GM18873 (cell line): ENCODE results near the gene TRIM17.

Source experiments
- ATAC-seq: cut with Tn5 transposase; IDR thresholded peaks from one replicate; pipeline ENCODE4 v1.9.1; 2021; ENCODE audit warnings: mild to moderate bottlenecking, moderate library complexity, moderate number of reproducible peaks; ENCODE audit not compliant: unreplicated experiment, low FRiP score

Gene TRIM17

DNA sequence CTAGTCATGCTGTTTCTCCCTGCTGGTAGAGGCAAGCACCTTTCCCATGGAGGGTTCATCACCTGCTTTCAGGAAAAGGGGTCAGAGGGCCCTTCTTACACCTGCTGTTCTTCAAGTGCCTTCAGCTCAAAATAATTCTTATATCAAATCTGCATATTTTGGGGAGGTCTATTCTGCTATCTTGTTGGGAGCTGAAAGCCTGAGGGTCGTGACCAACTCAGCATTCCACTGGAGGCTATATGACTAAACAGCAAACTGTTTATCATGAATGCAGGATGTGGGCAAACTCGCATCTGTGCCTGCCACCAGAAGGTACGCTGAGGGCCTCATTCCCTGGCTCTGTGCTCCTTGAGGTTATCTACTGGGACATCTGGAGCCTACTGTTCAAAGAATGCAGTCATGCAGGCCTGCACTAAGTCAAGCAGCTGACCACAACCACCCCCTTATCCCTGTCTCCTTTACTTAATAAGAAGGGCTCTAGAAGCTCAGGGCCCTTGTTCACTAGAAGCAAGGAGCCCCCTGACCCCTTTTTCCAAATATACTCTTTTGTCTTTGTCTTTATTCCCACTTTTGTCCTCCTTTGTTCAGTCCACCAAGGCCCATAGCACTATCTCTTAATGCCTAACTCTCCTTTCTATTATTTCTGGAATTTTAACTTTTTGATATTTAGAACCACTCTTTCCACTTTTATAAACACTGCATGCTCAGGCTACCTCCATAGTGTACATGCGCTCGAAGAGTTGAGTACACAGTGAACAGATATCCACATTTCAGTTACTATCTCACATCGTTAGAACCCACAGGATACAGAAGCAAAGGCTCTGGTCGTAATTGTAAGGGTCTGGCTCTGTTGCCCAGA lies 4.5 kb upstream of the TRIM17 start:
- no peak for ATAC-seq

DNA sequence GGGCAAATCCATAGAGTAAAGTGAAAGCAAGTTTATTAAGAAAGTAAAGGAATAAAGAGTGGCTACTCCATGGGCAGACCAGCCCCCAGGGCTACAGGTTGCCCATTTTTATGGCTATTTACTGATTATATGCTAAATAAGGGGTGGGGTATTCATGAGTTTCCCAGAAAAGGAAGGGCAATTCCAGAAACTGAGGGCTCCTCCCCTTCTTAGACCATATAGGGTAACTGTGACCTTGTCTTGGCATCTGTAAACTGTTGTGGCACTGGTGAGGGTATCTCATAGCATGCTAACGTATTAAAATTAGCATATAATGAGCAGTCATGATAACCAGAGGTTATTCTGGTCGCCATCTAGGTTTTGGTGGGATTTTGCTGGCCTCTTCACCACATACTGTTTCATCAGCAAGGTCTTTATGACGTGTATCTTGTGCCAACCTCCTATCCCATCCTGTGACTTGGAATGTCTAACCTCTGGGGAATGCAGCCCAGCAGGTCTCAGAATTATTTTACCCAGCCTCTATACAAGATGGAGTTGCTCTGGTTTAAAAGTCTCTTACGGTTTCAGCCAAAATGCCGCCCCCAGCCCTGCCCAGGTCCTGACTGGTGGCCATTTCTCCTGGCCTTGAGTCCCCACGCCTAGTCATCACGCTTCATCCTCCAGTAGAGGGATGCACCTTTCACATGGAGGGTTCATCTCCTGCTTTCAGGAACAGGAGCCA lies 982 bp upstream of the TRIM17 start:
- no peak for ATAC-seq

- no peak for ATAC-seq
Measured at GRCh38 chr1:228417061-228417460, 400 bp upstream of the TRIM17 start.

DNA sequence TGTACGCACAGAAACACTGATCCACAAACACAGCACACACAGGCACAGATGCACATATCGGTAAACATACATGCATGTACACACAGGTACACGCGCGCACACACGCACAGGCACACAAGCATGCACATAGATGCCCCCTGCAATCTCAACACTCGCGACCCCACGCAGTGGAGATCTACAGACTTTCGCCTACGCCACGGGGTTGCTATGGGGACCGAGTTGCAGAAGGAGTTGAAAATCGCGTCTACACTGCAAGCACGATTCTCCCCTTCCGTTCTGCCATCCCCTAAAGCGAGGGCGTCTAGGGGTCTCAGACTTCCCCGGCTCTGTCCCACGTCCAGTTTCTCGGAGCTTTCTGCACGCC lies 826 bp downstream of the TRIM17 start:
- no peak for ATAC-seq

DNA sequence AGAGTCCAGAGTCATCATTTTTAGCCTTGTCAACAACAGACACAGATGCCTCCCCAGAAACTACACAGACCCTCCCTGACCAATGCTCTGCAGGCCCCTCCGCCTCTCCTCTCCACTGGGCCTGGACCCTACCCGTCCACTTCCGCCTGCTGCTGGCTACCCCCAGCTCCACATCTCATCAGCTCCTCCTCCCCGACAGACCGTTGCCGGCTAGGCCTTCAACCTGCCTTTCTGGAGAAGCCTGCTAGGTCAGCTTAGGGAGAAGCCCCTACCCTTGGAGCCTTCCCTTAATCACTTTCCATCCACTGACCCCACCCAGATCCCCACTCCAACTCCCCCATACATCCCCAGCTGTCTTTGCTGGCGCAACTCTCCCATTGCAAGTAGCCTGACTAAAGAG lies 1.4 kb downstream of the TRIM17 start:
- no peak for ATAC-seq

DNA sequence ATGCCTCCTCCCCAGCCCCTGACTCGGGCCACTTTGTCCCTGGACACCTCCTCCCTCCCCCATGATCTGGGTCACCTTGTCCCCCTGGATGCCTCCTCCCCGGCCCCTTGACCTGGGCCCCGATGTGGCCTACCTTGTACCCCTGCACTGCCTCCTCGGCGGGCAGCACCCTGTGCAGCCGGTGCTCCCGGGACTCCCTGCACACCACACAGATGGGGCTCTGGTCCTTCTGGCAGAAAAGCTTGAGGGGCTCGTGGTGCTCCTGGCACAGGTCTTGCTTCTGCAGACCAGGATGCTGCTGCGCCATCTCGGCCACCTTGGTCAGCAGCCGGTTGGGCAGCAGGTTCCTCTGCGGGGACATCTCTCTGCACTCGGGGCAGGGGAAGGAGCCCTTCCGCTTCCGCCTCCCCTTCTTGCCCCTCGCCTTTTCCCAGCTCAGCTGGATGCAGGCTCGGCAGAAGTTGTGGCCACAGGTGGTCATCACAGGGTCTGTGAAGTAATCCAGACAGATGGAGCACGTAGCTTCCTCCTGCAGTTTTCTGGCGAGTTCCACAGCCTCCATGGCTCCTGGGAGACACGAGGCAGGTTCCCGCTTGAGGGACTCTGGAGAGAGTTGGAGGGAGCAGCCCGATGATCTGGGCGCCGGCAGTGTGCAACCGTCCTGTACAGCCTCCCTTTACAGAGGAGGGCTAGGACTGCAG lies 2.0 kb downstream of the TRIM17 start:
- no peak for ATAC-seq

DNA sequence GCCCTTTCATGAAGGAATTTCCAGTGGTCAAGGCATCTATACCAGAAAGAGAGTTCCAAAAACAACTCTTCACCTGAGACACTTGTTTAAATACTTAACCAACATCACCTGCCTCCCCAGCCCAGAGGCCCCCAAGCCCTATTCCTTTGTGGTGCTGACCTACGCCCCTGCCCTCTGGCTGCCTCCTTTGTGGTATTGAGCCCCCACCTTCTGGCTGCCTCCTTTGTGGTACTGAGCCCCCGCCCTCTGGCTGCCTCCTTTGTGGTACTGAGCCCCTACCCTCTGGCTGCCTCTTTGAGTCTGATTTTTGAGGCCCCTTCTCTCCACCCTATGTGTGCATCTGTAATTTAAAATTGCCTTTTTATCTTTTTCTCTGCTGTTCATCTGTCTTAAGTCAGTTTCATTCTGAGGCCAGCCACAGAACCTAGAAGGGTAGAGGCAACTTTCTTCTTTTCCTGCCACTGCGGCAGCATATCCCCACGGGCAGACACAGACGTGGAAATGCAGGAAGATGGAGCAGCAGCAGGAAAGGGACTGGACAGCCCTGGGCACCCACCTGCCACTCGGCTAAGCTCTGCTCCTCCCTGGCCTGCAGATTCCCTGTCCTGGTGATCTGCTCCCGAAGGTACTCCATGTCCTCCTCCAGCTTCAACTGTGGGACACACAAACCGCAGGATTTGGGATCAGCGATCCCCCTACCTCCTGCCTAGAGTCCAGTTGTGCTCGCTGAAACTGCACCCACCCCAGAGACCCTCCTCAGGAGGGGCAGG lies 3.2 kb downstream of the TRIM17 start:
- ATAC-seq: no peak

DNA sequence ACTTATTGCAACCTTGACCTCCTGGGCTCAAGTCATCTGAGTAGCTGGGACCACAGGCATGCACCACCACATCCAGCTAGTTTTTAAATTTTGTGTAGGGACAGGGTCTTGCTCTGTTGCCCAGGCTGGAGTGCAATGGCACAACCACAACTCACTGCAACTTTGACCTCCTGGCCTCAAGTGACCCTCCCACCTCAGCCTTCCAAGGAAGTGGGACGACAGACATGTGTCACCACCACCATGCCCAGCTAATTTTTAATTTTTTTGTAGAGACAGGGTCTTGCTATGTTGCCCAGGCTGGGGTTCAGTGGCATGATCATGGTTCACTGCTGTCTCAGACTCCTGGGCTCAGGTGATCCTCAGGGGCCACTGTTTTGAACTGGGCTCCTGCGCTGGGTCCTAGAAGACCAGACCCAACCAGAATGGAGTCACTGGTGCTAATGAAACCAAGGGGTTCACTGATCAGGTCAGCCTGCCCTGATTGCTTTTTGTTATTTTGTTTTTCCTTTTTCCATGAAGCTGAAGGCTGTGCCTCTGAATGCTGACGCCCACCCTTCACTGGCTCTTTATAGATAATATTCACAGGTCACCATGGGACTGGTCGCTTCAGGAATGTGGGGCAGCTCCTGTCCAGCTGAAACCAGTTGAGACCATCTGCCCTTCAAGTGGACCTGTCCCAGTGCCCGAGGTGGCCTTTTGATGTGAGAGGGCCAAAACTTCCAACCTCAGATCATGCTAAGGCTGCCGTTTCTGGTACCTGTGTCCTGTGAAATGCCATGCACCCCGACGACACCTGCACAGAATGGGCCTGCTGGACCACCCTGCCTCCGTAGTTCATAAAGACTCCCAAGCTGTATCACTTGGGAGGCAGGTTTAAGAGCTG lies 4.9 kb downstream of the TRIM17 start:
- no peak for ATAC-seq

- no peak for ATAC-seq
Measured at GRCh38 chr1:228411121-228411520, 5.5 kb downstream of the TRIM17 start.

GRCh38 chr1:228410671-228411070 lies 6.0 kb downstream of the TRIM17 start:
- ATAC-seq: no peak

DNA sequence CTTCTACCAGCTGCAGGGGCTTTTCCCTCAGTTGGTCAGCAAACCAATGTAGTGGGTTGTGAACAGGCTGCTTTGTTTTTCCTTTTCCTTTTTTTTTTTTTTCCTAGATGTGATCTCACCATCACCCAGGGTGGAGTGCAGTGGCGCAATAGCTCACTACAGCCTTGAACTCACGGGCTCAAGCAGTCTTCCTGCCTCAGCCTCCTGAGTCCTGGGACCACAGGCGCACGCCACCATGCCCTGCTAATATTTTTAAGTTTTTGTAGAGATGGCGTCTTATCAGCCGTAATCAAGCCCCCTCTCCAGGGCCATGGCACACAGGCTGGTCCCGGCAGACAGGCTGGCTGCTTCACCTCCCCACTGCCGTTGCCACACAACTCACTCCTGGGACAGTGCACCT lies 6.6 kb downstream of the TRIM17 start:
- ATAC-seq: no peak

GRCh38 chr1:228408869-228409805 lies 7.5 kb downstream of the TRIM17 start:
- no peak for ATAC-seq

GRCh38 chr1:228408041-228408868 lies 8.4 kb downstream of the TRIM17 start:
- no peak for ATAC-seq

DNA sequence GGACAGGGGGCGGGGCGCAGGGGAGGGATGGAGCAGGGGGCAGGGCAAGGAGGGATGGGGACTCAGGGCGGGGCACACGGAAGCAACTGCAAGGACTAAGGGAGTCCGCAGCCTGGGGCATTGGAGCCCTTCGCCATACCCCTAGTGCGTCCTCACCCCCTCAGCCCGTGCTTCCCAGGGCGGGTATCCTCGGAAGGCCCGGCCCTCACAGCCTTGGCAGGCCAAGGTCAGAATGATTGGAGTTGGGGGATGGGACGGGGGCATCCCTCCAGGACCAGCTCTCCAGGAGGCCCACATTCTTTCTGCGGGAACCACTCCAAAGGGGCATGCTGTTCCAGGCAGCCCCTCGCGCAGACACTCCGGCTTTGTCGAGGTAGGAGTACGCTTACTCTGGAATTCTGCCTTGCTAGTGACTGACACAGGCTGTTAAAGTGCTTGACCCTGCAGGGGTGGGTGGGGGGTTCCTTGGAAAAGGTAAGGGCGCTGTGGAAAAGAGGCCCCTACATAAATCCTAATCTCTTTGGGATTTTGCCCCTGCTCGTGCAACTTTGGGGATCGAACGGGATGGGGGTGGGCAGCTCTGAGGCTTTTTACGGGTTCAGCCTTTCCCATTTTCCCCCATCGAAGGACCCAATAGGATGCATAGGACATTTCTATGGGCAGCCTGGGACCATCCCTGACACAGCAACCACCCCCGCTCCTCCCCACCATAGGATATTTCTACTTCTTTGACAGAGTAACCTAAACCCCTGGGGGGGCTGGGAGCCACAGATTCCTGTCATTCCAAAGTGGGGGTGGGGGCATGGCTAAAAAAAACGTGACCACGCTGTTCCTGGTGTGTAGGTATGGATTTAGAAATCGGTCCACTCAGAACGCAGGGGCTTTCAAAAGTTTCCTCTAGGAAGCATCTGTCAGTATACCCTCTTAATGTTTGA lies 9.3 kb downstream of the TRIM17 start:
- ATAC-seq: no peak

GRCh38 chr1:228405979-228406228 lies 10.8 kb downstream of the TRIM17 start:
- ATAC-seq: no peak

GRCh38 chr1:228405200-228405978 lies 11.3 kb downstream of the TRIM17 start:
- ATAC-seq: no peak
